ENCODE data around the gene OR14I1.
"Not testable (repeated sequence)": the region's sequence is repeated elsewhere in the genome, so short reads cannot be mapped to it uniquely, and the experiment has no call there.

OR14I1 gene

GRCh38 chr1:248681651-248682050, 20.9 kb downstream of the OR14I1 start:
- no peak for DNase-seq

- DNase-seq, result no peak
Measured at GRCh38 chr1:248670003-248670402, 32.6 kb downstream of the OR14I1 start.

DNA sequence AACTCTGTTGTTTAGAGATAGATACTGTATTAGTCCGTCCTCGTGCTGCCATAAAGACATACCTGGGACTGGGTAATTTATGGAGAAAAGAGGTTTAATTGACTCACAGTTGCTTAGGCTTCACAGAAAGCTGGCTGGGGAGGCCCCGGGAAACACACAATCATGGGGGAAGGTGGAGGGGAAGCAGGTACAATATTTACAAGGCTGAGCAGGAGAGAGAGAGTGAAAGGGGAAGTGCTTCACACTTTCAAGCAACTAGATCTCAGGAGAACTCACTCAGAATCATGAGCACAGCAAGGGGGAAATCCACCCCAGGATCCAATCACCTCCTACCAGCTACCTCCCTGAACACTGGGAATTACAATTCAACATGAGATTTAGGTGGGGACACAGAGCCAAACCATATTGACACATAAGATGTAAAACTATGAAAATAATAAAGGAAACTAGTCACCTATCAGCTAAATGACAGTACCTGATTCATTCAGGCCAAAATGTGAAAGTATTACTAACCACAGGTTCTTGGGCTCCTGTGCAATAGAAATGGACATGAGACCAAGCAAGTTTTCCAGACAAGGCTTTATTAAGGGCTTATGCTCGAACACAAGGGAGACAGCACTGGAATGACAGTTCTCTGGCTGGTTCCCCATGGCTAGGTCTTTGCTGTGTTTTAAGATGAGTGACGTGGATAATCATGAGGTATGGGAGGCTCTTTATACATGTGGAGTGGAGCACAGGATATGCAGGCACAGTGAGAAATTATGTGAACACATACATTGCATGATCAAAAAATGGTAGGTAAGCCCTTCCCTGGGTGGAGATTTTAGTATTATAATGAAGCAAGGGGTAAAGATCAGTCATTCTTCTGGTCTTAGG, 38.9 kb downstream of the OR14I1 start:
- not testable (repeated sequence) for DNase-seq

GRCh38 chr1:248656797-248657196, 45.8 kb downstream of the OR14I1 start:
- DNase-seq, result not testable (repeated sequence)

DNA sequence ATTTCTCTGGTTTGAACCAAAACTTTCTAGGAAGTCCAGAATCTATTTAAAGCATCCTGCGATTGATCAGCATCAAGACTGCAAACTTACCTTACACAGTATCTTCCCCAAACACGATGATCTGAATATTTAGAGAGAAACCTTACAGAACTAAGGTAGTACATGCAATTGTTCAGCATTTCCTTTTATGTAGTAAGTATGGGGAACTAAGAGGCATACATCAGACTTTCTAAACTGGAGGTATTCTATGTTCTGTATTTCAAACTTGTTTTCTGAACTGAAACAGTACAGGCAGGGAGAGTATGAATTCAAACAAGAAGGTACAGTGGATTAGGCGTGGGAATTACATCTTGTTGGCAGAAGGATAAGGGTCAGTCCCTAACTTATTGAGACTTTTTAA, 47.2 kb downstream of the OR14I1 start, which contains the start of gene OR2T27:
Gene OR2T27, minus strand, starts transcription at position 175 of the 400 bp plus-strand sequence. CDS start 4,644 bp downstream, outside the sequence.
- not testable (repeated sequence) for DNase-seq

Data from EL (cell line).